Effector memory CD8-positive, alpha-beta T cell (primary cell): ENCODE data around the gene EZH1.
"Not testable (repeated sequence)": the region's sequence is repeated elsewhere in the genome, so short reads cannot be mapped to it uniquely, and the experiment has no call there.

ENCODE experiments used
- ATAC-seq: fragments of 150-1000 bp; cut with Tn5 transposase; replicated peaks from 2 replicates; pipeline ENCODE4 v1.10.0; 2021; ENCODE audit warnings: mild to moderate bottlenecking, moderate library complexity
- DNase-seq, 3 experiments: peaks; one replicate each; pipeline ENCODE4 v3.0.0; 2021
- H3K27ac Mint-ChIP-seq, 2 donors: one replicate each; pipeline ENCODE4 v1.8.0; 2022; ENCODE audit warnings: mild to moderate bottlenecking in 2 of 2, mixed read lengths in 2 of 2, moderate library complexity in 2 of 2
- H3K27me3 Mint-ChIP-seq, 2 donors: one replicate each; pipeline ENCODE4 v1.8.0; 2022; ENCODE audit warnings: mixed read lengths in 2 of 2
- H3K36me3 Mint-ChIP-seq: one replicate; pipeline ENCODE4 v1.8.0; 2022; ENCODE audit warnings: mild to moderate bottlenecking, moderate library complexity, mixed read lengths; ENCODE audit not compliant: insufficient read depth
- H3K4me1 Mint-ChIP-seq, 2 donors: one replicate each; pipeline ENCODE4 v1.8.0; 2022; ENCODE audit warnings: low read depth in 2 of 2, mixed read lengths in 2 of 2
- H3K4me3 Mint-ChIP-seq, 2 donors: one replicate each; pipeline ENCODE4 v1.8.0; 2022; ENCODE audit warnings: mild to moderate bottlenecking in 2 of 2, mixed read lengths in 2 of 2, moderate library complexity in 2 of 2
- H3K9me3 Mint-ChIP-seq, 2 donors: one replicate each; pipeline ENCODE4 v1.8.0; 2022; ENCODE audit warnings: mixed read lengths in 2 of 2

Gene EZH1

GRCh38 chr17:42673266-42673884, 71.5 kb downstream of the EZH1 start:
- no peak overlapping the region for H3K27ac Mint-ChIP-seq

DNA sequence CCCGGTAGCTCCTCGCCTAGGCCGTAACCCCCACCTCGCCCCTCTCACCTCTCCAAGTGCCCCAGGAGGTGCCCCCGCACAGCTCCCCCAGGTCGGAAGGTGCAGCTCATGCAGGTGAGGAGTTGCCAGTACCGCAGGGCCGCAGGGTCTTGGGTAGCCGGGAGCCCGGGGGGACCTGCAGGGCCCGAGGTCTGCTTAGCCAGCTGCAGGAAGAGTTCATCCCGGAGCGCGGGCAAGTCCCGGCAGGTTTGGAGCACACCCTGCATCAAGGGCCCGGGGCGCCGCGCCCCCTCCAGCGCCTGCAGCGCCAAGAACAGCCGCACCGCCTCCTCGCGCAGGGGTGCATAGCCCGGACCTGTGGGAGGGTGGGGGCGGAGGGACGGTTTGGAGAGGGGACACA, 72.8 kb downstream of the EZH1 start:
- H3K4me1 Mint-ChIP-seq = peaks cover 14 to 21% of the 10 kb centered on the region in 2 donors
- peak overlapping the region in 1 of 2 donors; percentile 79 for H3K4me3 Mint-ChIP-seq
- H3K9me3 Mint-ChIP-seq = no peaks in the 10 kb centered on the region
- peaks cover 8% of the 10 kb centered on the region for H3K36me3 Mint-ChIP-seq
- H3K27me3 Mint-ChIP-seq = peaks cover 24 to 72% of the 10 kb centered on the region in 2 donors
- no peak for ATAC-seq
- peak overlapping the region in 1 of 2 donors; percentile 24 for H3K27ac Mint-ChIP-seq
- no peak for DNase-seq

More at GRCh38 chr17:42673266-42673884, 71.5 kb downstream of the EZH1 start:
- peaks cover 26 to 75% of the 10 kb centered on the region in 2 donors for H3K27me3 Mint-ChIP-seq
- no peak for ATAC-seq
- no peak overlapping the region for H3K4me3 Mint-ChIP-seq
- no peak for DNase-seq
- H3K9me3 Mint-ChIP-seq = no peaks in the 10 kb centered on the region
- peaks cover 10% of the 10 kb centered on the region for H3K36me3 Mint-ChIP-seq
- peaks cover 23 to 27% of the 10 kb centered on the region in 2 donors for H3K4me1 Mint-ChIP-seq

DNA sequence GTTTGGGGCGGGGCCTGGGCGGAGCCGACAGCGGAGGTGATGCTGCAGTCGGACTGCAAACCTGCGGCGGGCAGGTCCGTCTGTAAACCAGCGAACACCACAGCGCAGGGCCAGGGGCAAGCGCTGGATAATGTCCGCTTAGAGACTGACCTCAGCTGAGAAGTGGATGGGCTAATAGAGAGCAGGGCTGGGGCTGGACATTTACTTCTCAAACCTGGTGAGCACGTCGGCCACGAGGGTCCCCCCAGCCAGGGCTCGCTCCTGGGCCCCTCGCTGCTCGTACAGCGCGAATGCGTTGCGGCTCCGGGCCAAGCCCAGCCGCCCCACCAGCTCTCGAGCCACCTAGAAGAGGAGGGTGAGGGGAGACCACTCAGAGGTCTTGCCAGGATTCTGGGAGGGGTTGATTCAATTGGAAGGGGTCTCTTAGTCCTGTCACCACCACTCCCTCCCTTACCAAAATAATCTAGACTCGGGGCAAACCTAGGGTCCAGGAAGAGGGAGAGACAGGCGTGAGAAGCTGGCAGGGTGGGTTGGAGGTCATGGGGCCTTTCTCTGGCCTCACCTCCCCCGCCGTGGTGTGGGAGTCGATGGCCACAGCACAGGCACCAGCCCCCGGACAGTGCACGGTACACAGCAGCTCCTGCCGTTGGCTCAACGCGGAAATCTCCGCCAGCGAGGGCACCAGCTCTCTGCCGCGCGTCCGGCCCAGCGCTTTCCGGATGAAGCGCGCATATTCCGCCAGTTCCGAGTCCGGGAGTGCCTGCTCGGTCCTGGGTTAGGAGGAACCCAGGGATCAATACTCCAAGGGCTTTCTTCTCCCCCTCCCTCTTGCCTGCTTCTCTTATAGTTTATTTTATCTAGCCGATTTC, 73.8 kb downstream of the EZH1 start:
- Mint-ChIP-seq H3K4me1 (peaks cover 8 to 16% of the 10 kb centered on the region in 2 donors), H3K9me3 (no peaks in the 10 kb centered on the region), H3K27me3 (peaks cover 20 to 61% of the 10 kb centered on the region in 2 donors), H3K36me3 (peaks cover 13% of the 10 kb centered on the region), H3K27ac (peak overlapping the region; percentile 6 to 24), H3K4me3 (peak overlapping the region; percentile 76 to 79)
- no peak for ATAC-seq
- DNase-seq = no peak

DNA sequence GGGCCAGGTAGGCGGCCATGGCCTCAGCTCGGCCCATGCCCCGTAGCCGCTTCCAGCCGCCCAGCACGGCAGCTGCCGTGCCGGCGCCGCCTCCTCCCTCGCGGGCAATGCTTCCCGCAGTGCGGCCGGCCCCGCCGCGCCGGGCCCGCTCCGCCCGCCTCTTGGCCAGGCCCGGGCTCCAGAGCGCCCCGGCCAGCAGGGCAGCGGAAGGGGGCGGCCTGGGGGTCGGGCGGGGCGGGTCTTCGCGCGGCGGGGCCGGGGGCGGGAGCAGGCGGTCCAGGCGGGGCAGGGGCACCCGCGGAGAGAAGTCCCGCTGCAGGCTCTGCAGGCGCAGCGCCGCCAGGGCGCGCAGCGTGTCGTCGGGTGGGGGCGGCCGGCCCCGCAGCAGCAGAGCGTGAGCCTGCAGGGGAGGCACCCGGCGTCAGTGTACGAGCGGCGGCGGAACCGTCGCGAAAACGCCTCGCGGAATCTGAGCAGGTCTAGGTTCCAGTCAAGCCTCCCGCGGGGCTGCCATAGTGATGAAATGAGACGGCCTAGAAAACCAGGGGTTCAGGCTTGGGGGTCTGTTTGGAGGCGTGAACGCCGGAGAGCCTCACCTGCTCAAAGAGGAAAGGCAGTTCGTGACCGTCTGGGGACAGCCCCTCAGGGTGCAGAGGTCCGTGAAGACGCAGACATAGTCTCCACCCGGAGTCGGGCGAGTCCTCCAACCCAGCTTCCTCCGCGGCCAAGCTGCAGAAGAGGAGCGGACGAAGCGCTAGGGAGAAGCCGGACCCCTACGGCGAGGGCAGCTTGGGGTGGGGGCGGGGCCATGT, 74.7 kb downstream of the EZH1 start:
- peaks cover 19 to 56% of the 10 kb centered on the region in 2 donors for H3K27me3 Mint-ChIP-seq

GRCh38 chr17:42669705-42669976, 75.2 kb downstream of the EZH1 start:
- DNase-seq = no peak
- Mint-ChIP-seq H3K9me3 (no peaks in the 10 kb centered on the region), H3K4me3 (peak overlapping the region; percentile 47 to 57), H3K36me3 (peaks cover 16% of the 10 kb centered on the region), H3K4me1 (peaks cover 8 to 14% of the 10 kb centered on the region in 2 donors), H3K27me3 (peaks cover 14 to 50% of the 10 kb centered on the region in 2 donors), H3K27ac (peak overlapping the region in 1 of 2 donors; percentile 20)
- no peak for ATAC-seq

More for the DNA sequence above, 74.7 kb downstream of the EZH1 start:
- peak overlapping the region; percentile 76 to 79 for H3K4me3 Mint-ChIP-seq
- peaks cover 8 to 16% of the 10 kb centered on the region in 2 donors for H3K4me1 Mint-ChIP-seq
- H3K36me3 Mint-ChIP-seq = peaks cover 16% of the 10 kb centered on the region
- no peaks in the 10 kb centered on the region for H3K9me3 Mint-ChIP-seq
- ATAC-seq (peak; percentile 84), DNase-seq (peak in 2 of 3 experiments; percentile 45 to 50)
- H3K27ac Mint-ChIP-seq = no peak overlapping the region

DNA sequence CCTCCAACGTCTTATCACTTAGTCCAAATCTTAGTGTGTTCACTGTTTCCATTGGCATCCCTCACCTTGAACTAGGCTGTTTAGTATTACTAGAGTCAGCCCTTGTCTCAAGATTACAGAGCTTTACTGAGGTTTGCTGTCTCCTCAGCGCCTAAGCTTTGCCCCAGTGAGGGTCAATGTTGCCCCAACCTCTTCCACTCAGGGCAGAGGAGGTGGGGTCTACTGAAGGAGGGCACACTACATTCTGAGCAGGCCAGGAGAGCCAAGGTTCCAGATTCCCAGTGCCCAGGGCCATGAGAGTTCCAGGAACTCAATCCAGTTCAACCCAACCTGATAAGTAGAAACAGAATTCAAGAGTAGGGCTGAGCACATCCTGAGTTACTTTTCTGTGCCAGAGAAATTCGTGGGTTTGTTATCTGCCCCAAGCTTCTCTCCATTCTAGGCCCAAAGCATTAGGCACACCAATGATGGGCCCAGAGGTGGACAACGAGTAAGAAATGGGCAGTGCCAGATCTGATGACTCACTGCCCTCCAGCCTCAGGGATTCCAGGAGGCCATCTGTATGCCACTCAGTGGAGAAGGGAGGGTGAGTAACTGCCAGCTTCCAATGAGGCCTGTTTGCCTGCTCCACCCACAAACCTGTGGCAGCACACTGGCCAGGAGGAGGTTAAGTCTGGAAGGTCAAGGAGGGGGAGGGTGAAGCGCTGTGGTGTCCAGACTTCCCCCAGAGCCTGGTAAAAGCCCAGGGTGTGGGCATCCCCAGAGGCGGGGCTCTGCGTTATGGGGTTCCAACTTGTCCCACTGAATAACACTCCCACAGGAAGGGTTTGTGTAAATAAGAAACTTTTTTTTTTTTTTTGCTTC, 77.5 kb downstream of the EZH1 start:
- Mint-ChIP-seq H3K27me3 (peaks cover 7 to 32% of the 10 kb centered on the region in 2 donors), H3K4me1 (peaks cover 3 to 9% of the 10 kb centered on the region in 2 donors), H3K36me3 (peaks cover 14% of the 10 kb centered on the region), H3K9me3 (no peaks in the 10 kb centered on the region), H3K27ac (no peak overlapping the region), H3K4me3 (no peak overlapping the region)
- DNase-seq = no peak
- ATAC-seq = no peak

DNA sequence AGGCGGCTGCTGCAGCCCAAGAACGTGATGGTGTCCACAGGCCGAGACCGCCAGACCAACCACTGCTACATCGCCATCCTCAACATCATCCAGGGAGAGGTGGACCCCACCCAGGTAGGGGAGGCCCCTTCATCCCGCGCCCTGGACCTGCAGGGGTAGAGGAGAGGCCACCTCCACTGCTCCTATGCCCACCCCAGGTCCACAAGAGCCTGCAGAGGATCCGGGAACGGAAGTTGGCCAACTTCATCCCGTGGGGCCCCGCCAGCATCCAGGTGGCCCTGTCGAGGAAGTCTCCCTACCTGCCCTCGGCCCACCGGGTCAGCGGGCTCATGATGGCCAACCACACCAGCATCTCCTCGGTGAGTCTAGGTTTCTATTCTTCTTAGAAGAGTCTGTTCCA, 78.7 kb downstream of the EZH1 start:
- peaks cover 14% of the 10 kb centered on the region for H3K36me3 Mint-ChIP-seq
- H3K4me3 Mint-ChIP-seq, DNase-seq, ATAC-seq, H3K27ac Mint-ChIP-seq, H3K4me1 Mint-ChIP-seq, H3K9me3 Mint-ChIP-seq: not testable (repeated sequence)
- peaks cover 0 to 21% of the 10 kb centered on the region in 2 donors for H3K27me3 Mint-ChIP-seq

DNA sequence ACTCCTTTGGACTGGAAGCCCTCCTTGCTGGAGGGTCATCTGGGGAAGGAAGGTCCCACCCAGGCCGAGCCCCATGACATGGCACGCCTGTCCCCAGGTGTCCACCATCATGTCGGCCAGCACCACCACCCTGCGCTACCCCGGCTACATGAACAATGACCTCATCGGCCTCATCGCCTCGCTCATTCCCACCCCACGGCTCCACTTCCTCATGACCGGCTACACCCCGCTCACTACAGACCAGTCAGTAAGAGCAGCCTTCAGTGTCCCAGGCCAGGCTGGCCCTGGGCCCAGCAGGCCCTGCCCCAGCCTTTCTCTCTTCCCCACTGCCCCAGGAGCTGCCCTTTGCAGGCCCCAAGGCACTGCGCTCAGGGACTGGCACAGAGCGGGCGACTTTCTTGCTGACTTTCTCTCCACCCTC, 79.2 kb downstream of the EZH1 start:
- peaks cover 0 to 5% of the 10 kb centered on the region in 2 donors for H3K4me1 Mint-ChIP-seq
- DNase-seq = no peak
- peaks cover 14% of the 10 kb centered on the region for H3K36me3 Mint-ChIP-seq
- H3K27me3 Mint-ChIP-seq = peaks cover 0 to 15% of the 10 kb centered on the region in 2 donors
- no peaks in the 10 kb centered on the region for H3K9me3 Mint-ChIP-seq
- no peak overlapping the region for H3K27ac Mint-ChIP-seq
- no peak for ATAC-seq
- peak overlapping the region in 1 of 2 donors; percentile 7 for H3K4me3 Mint-ChIP-seq

GRCh38 chr17:42660692-42661345, 84.0 kb downstream of the EZH1 start:
- no peaks in the 10 kb centered on the region for H3K27me3 Mint-ChIP-seq
- H3K27ac Mint-ChIP-seq = no peak overlapping the region
- peaks cover 9 to 16% of the 10 kb centered on the region in 2 donors for H3K4me1 Mint-ChIP-seq
- peaks cover 5% of the 10 kb centered on the region for H3K36me3 Mint-ChIP-seq
- no peaks in the 10 kb centered on the region for H3K9me3 Mint-ChIP-seq
- no peak for DNase-seq
- H3K4me3 Mint-ChIP-seq = no peak overlapping the region
- no peak for ATAC-seq

- not testable (repeated sequence) for H3K27me3 Mint-ChIP-seq, DNase-seq, H3K36me3 Mint-ChIP-seq, H3K27ac Mint-ChIP-seq, H3K9me3 Mint-ChIP-seq, ATAC-seq
- H3K4me1 Mint-ChIP-seq = peaks cover 9 to 21% of the 10 kb centered on the region in 2 donors
- peak overlapping the region; percentile 90 to 91 for H3K4me3 Mint-ChIP-seq
These were observed 84.9 kb downstream of the EZH1 start for GRCh38 chr17:42659932-42660274.

DNA sequence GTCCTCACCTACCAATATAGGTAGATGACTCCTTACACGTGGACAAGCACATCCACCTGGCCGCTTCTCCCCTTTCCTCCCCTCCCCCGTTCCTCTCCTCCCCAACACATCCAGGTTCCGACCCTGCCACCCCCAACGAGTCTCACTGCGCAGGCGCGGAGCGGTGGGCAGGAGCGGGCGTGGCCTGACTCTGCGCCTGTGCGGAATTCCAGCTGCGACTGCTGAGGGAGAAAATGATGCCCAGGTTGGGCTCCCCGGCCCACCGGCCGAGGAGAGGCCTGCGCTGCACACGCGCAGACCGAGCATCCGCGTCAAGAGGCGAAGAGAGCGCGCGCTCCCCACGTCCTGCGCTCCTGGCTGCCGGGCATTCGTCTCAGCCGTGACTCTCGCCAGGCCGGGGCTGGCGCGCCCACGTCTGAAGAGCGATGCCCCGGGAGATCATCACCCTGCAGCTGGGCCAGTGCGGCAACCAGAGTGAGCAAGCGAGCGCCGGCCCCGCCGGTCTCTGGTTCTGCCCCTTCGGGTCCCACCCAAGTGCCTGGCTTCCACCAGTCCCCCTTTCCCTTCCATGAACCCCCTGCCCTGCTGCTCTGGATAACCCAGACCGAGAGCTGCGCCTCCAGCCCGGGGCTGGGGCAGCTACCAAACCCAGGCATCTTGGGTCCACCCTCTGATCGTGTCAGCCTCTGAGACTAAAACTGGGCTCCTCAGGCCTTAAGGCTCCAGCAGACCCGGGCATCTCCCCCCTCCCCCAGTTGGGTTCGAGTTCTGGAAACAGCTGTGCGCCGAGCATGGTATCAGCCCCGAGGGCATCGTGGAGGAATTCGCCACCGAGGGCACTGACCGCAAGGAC, 85.5 kb downstream of the EZH1 start, which contains the start of gene TUBG2:
Gene TUBG2 (plus strand): TSS at position 206 of the 853 bp plus-strand sequence. CDS start 220 bp downstream, at position 426.
- H3K36me3 Mint-ChIP-seq = peaks cover 3% of the 10 kb centered on the region
- peak within 1 kb of the TSS; percentile 90 to 91 for H3K4me3 Mint-ChIP-seq
- DNase-seq = peak; percentile 41 to 55 (median 49)
- peaks cover 9 to 21% of the 10 kb centered on the region in 2 donors for H3K4me1 Mint-ChIP-seq
- peak within 1 kb of the TSS; percentile 83 to 84 for H3K27ac Mint-ChIP-seq
- no peaks in the 10 kb centered on the region for H3K9me3 Mint-ChIP-seq
- ATAC-seq = peak; percentile 88
- peaks cover 0 to 10% of the 10 kb centered on the region in 2 donors for H3K27me3 Mint-ChIP-seq
